GM18868 (cell line): Measurements from ENCODE around the gene SIK3.

Experiments
- ATAC-seq: cut with Tn5 transposase; IDR thresholded peaks from one replicate; pipeline ENCODE4 v1.9.1; 2021; ENCODE audit warnings: mild to moderate bottlenecking, moderate library complexity; ENCODE audit not compliant: unreplicated experiment

The SIK3 gene

DNA sequence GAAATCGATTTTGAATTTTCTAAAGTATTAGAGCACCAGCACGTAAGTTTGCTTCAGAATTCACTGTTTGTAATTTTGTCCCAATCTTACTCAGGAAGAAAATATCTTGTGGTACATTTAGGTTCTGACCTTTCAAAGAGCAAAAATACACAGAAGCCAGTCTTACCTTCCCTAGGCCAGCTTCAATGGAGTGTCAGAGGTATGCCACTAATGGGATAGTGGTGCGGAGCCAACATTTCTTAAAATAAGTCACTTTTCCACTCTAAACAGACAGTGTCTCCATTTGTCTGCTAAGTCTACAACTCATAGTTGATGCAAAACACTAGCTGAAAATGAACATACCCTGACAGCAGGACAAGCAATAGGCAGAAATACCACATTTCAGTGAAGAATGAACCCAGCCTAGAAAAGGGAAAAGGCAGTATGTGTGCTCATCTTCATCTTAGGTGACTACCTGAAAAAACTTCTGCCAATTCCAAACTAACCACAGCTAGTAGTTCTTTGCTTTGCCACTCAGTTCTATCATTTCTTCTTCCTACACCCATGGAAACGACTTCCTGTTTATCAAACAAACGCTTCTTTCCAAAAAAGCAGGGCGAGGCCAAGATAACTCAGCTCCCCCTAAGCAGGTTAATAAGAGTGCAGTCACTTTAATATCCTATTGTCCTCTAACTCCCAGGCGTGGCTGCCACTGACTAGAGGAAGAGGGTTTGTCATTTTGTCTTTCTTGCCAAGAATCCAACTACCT lies 166.8 kb downstream of the SIK3 start:
- no peak for ATAC-seq

DNA sequence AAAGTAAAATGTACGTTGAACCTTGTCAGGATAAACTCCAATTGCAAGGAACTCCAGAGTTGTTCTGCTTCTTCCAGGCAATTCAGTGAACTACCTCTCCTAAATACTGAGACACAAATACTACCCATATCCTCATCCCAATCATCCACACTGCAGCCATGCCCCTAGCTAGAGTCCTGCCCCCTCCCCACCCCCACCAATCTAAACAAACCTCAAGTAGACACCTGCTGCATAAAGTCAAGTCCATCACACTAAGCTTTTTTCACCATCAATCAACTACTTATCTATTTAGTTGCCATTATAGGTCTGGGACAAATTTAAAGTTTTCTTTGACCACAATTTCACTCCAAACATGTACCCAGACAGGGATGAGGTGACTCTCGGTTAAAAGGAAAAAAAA lies 167.6 kb downstream of the SIK3 start:
- ATAC-seq, result no peak

DNA sequence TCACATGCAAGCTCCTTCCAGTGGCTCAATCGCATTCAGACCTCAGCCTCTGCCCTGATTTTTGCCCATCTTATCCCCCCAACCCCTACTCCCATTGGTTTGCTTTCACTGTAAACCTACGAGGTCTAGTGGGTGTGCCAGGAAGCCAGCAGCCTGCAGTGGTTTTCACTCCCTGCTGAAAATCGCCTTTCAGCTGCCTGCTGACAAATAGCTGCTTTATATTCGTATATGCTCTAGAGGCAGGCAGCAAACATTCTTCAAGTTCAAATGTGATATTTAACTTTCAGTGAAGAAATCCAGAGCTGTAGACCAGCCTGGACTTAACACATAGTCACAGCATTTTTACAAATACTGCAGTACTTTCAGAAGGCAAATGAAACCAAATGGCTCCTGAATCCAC lies 168.1 kb downstream of the SIK3 start:
- no peak for ATAC-seq

DNA sequence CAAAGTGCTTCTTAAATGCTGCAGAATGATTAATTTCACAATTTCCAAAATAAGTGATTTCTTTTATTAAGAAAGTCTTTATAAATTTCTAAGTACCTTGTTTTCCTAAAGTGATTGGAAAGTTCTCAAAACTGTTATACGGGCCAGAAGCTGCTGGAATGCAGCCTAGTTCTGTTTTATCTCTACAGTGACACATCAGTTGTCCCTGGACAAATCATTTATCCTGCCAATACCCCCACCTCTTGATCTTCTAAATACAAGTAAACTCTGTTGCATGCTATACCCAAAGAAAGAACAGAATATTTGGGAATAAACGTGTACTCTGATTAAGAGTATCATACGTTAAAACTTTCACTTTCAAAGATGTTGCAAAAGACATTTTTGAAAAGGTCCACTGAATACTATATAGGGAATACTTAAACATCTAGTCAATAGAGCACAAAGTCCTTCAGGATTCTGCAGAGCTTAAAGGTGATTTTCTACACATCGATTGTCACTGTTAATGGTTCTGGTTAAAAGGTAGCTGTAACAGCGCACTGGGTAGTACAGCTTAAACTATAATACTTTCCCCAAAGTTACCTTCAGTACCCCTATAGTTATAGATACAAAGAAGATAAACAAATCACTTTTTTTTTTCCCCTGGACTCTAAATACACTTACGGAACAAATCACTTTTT lies 168.7 kb downstream of the SIK3 start:
- ATAC-seq, result no peak

DNA sequence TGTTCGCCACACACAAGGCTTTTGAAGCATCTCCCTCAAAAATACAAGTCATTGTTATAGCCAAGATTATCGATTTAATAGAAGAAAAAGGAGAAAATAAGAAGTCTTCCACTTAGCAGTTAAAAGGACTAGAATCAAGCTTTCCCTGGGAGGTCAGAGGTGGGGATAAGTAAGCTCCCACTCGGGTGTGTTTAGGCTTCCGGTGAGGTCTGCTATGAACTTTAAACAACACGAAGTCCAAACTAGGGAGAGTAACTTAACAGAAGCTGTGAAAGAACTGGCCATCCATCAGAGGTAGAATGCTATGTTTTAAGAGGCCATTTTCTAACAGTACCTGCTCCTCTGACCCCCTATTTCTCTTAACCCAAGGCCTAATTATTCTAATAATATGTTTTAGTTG lies 169.4 kb downstream of the SIK3 start:
- ATAC-seq, result no peak

DNA sequence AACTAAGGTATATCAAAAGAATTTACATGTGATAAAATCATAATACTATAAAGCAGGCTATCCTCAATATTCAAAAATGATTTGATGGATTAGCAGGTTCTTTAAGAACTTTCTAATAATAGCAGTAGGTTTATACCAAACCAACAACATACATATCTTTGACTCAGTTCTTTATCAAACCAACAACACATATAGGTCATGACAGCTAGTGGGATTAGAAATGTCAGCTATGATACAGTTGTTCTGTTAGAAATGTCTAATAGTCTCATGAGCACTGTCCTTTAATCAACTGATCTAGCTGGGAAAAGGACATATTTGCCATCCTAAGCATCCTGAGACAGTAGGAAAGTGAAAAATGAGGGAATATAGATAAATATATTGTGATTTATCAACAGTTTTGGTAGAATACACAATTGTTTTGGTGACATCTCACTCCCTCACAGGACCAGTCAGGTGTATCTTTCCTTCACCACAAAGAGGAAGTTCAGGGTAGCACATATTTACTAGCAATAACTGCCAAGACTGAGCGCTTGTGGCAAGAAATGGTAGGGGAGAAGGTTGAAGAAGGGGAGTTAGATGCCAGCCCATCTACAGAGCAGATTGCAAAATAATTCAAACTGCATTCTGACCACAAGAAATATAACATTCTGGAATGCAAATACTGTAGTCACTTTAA lies 170.0 kb downstream of the SIK3 start:
- ATAC-seq, result peak; percentile 77

DNA sequence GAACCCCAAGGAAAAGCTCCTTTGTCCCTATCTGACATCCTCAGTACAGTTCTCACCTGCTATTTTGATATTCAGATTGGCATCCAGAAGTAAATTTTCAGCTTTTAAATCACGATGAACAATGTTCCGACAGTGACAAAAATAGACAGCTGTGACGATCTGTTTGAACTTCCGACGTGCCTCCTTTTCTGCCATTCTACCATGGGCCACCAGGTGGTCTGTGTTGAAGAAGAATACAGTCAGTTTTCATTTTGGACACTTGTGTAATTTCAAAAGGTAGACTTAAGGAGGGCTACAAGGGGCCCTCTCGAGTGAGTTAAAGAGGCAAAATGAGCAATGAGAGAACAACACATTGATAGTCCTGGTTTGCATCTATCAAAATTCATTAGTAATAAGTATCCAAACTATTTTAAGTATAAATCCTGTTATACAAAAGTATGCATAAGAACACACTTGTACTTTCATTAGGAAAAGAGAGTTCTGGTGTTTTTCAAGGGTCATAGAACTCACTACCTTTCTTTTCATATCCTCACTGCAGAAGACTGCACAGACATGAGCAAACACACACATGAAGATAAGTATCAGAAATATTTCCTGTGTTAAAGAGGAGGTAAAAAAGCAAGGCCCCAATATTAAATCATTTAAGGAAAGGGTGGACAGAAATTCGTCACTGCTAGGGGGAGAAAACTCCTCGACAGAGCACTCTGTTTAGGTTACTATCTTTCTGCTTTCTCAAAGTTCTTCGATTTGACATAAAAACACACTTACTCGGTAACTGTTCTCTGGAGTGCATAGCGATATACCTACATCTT lies 170.9 kb downstream of the SIK3 start:
- ATAC-seq, result no peak

DNA sequence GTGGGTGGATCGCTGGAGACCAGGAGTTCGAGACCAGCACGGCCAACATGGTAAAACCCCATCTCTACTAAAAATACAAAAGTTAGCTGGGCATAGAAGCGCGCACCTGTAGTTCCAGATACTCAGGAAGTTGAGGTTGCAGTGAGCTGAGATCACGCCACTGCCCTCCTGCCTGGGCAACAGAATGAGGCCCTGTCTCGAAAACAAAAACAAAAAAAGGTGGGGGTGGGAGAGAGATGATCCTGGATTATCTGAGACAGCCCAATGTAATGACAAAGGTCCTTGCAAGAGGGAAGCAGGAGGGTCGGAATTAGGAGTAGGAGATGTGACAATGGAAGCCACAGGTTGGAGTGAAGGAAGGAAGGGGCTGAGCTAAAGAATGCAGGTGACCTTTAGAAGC lies 173.2 kb downstream of the SIK3 start:
- no peak for ATAC-seq

DNA sequence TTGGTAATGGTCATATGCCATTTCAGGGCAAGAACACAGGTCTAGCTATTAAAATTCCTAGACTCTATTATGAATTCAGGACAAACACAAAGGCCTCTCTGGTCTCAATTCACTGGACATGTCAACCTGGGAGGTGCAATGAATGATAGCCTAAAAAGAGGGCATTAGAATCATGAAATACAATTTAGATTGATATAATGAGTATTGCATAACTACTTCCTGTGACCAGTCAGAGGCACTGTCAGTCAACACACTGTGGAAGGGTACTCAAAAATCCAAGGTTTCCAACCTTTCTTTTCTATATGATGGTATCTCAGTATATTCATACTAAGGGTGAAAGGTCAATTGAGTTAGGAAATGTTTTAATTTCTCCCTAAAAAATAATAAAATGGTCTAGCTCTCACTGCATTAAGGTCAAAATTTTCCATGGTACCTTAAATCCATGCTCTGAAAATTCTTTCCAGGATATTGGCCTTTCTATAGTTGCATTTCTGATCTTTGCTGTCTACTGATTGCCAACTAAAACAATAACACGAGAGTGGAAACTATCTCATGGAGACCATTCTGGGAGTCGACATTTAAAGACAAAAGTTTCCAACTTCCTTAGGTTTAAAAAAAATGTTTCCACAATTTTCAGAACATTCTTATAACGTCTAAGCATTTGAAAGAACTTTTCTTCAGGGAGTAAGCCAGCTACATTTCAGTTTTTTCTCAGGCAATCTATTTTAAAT lies 179.1 kb downstream of the SIK3 start:
- ATAC-seq, result no peak

DNA sequence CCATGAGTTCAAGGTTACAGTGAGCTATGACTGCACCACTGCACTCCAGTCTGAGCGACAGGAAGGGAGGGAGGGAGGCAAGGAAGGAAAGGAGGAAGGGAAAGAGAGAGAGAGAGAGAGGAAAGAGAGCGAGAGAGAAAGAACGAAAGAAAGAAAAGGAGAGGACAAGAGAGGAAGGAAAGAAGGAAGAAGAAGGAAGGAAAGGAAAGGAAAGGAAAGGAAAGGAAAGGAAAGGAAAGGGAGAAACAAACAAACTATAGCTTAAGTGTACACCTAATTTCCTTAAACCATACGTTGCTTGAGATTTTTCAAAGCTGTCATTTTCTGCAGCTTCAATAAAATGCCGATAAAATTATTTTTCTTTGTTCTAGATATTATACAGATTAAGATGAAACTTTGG lies 180.6 kb downstream of the SIK3 start:
- no peak for ATAC-seq

DNA sequence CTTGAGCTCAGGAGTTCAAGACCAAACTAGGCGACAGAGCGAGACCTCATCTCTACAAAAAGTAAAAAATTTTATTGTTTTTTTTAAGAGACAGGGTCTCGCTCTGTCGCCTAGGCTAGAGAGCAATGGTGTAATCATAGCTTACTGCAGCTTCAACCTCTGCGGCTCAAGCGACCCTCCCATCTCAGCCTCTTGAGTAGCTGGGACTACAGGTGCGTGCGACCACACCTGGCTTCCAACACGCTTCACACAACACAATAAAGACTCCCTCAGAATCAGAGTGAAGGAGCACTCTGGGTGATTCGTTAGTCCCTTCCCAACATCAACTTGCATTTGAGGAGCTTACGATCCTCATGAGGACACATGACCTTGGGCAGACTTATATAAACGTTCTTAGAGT lies 181.3 kb downstream of the SIK3 start:
- ATAC-seq, result no peak

DNA sequence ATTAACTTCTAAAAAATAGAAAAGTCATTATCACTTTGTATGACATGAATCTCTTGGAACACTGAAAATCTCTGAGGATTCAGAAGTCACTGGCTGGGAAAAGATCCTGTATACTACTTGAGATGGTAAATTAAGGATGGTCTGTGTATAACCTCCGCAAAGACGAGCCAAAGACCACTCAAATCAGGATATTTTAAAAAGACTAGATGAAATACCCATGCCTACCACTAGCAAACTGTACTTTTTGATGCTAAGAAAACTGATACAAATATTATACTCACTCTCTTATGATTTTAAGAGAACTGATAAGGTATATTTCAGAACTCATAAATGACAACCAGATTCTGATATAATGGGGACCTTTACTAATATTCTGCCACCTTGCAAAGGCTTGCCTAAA lies 182.2 kb downstream of the SIK3 start:
- no peak for ATAC-seq

DNA sequence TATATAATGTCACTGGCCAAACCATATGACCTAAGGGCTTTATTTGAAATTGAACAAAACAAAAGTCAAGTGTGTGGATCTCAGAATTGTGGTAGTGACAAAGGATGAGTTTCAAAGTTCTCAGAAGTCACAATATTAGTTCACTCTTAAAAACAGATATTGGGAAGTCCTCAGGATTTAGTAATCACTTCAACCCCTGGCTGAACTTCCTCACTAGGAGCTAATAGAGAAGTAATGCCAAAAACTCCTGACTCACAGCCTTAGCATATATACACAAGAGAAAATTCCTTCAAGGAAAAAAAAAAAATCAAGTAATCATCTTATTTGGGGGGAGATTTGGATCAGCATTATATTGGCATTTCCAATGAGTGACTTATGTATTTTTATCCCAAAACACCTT lies 185.2 kb downstream of the SIK3 start:
- ATAC-seq, result no peak

DNA sequence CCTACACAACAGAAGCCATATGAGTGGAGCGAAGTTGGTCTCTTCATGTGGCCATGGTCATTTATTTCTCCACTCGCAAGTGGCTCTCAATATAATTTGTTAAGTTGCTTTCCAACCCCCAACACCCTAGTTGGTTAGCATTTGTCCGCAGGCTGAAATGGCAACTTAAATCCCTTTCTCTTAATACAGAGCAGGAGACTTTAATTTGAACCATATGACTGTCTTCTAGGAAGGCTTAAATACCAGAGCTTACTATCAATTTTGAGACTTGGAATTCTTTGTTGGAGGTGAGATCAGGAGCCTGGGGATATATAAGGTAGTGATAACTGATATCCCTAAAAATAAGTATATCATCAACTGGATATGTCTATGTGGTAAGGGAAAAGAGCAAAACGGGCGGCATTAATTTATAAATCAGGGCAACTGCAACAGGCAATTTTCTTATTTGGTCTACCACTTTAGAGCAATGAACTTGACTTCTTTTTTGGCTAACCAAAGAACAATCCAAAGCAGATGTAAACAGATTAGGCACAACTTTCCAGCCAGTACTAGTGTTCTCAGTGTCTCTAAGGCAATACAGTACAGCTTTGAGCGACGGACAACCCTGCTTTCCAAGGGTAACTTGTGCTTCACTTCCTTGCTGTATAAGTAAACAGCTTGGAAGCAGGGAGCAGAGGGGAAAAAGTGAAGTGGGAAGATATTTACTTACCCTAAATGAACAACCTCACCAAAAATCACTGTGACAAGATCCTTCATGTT lies 186.1 kb downstream of the SIK3 start:
- no peak for ATAC-seq

DNA sequence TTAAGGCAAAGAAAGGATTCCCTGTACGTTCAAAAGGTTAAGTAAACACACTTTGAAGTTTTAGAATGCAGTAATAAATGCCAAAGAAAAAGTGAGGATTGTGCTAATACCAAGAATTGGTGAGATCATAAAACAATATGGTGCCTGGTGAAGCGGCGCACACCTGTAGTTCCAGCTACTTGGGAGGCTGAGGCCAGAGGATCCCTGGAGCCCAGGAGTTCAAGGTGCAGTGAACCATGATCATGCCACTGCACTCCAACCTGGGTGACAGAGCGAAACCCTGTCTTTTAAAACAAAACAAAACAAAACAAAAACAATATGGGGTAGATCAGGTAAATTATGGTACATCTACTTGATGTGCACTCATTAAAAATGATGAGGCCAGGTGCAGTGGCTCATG lies 187.4 kb downstream of the SIK3 start:
- ATAC-seq, result no peak

DNA sequence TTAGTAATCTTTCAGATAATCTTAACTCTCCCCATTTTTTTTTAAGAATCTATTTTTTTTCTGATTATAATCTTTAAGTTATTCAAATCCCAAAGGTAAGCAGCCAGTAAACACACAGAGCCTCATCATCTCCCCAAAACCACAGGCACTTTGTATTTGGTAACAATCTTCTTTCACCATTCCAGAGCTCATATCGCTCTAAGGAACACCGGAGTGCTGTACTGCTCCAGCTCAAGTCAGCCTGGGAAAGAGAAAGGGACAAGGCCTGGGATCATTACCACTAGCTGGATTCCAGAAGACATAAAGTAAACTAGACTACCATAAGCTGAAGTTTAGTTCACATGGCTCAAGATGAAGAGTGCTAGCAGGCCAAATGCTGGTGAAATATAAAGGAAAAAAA lies 187.8 kb downstream of the SIK3 start:
- ATAC-seq, result no peak

DNA sequence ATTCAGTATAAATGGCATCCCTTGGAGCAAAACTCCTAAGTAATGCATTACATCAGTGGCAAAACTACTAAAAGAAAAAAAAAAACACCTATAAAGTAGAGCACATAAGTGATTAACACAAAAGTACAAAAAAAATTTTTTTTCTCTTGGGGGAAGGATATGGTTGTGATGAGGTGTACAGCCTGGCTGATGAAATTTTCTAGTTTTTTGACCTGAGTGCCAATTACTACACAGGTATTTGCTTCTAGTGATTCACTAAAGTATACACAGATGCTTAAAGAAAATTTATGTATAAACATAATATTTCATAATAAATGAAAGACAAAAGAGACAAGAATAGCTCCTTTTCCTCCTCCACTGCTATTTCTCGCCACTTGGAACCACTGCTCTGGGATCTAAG lies 189.0 kb downstream of the SIK3 start:
- ATAC-seq, result no peak

DNA sequence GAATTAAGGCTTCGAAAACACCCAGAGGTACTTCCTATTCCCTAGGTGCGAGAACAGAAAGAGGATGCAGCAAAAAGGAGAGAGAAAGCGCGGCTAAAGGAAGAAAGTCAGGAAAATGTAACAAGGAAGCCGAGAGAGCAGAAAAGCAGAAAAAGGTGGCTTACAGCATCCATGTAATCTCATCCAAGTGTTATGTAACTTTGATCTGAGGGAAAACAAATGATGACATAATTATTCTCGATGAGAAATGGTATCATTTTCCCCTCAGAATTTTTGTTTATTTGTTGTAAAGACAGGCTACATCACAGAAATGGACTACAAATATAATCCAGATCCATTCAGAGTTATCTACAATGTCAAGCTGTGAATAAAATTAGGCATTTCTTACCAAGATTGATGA lies 191.7 kb downstream of the SIK3 start:
- ATAC-seq, result no peak

DNA sequence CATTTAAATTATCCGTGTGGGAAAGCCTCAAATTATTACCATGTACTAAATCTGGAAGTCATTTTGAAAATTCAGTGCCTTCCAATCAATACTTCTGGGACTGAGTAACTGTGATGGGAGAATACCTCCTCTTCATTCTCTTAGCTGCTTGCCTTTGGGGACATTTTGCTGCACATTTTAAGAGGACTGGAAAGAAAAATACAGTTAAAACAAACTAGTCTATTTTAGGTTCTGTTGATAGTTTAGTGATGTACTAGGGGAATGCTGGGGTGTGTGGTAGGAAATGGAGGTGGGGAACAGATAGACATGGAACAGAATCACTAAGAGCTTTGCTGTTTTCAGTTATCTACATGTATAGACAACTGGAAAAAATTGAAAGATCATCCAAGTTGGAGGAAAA lies 195.1 kb downstream of the SIK3 start:
- ATAC-seq, result no peak
